Measurements from ENCODE around the gene COG3. TPM values are rescaled to one million over a fixed set of nuclear protein-coding genes. Genes with fewer than 3 reads are reported as not detected.
A peak's percentile ranks its signal among the peaks of the same experiment; 100 is the strongest.

COG3 gene
- polyA plus RNA-seq, 3 donors, result 12.3 to 25.3 (median 12.9) TPM

GRCh38 chr13:45527699-45528462 is 63.1 kb downstream of the COG3 start:
- H3K27ac ChIP-seq (ENCODE audit: low read depth in 1 of 2, low read length in 2 of 2), result peak overlapping the region in 1 of 2 donors; percentile 4
- H2AFZ ChIP-seq (ENCODE audit: insufficient read depth, low read depth, low read length, poor library complexity, severe bottlenecking), result no peak overlapping the region
- no peak for DNase-seq
- H3K4me1 Mint-ChIP-seq, result no peaks in the 10 kb centered on the region
- H3K27me3 ChIP-seq (ENCODE audit: control insufficient read depth in 2 of 2, insufficient read depth in 2 of 2, low read length in 2 of 2), result no peaks in the 10 kb centered on the region
- no peak overlapping the region for H3K9ac ChIP-seq (ENCODE audit: insufficient read depth, low read length, poor library complexity, severe bottlenecking)
- peaks cover 80 to 88% of the 10 kb centered on the region in 2 donors for H3K36me3 Mint-ChIP-seq
- no peaks in the 10 kb centered on the region for H3K4me1 ChIP-seq (ENCODE audit: control insufficient read depth in 1 of 2, insufficient read depth in 2 of 2, low read length in 2 of 2)
- H3K36me3 ChIP-seq (replicated peaks in 1 of 2; ENCODE audit: control insufficient read depth in 1 of 2, insufficient read depth in 2 of 2, low read length in 2 of 2), result peaks cover 84 to 96% of the 10 kb centered on the region in 2 donors
- no peak overlapping the region for H3K4me2 ChIP-seq (replicated peaks; ENCODE audit: extremely low read depth, low read length, poor library complexity, severe bottlenecking)
- peak overlapping the region in 1 of 7 donors; percentile 58 for H3K27ac Mint-ChIP-seq
- no peak overlapping the region for H3K4me3 ChIP-seq (replicated peaks in 1 of 3; ENCODE audit: low read depth in 2 of 3, low read length in 3 of 3)
- 94% methylated on average over 2 of the region's 6 CpGs for whole genome bisulfite sequencing (ENCODE audit: insufficient coverage)
- no peaks in the 10 kb centered on the region for H3K9me3 ChIP-seq (replicated peaks in 1 of 2; ENCODE audit: control insufficient read depth in 1 of 2, insufficient read depth in 1 of 2, low read length in 2 of 2)
- no peak for TF ChIP-seq CTCF (IDR thresholded peaks at IDR 0.05)
- H4K20me1 ChIP-seq (ENCODE audit: insufficient read depth, low read length), result no peaks in the 10 kb centered on the region
- H3K9me3 Mint-ChIP-seq, result no peaks in the 10 kb centered on the region
- H3K4me3 Mint-ChIP-seq, result no peak overlapping the region
- H3K79me2 ChIP-seq (ENCODE audit: insufficient read depth, low read length), result no peaks in the 10 kb centered on the region
- intact Hi-C loops (cut with micrococcal nuclease), result no loop called here
- no peaks in the 10 kb centered on the region for H3K27me3 Mint-ChIP-seq (ENCODE audit: low read depth in 3 of 3)

- intact Hi-C loops (cut with micrococcal nuclease), result no loop called here
- no peak overlapping the region for H3K4me3 Mint-ChIP-seq
- peaks cover 85 to 92% of the 10 kb centered on the region in 2 donors for H3K36me3 Mint-ChIP-seq
- H4K20me1 ChIP-seq (ENCODE audit: insufficient read depth, low read length), result no peaks in the 10 kb centered on the region
- DNase-seq, result no peak
- no peak overlapping the region for H3K27ac Mint-ChIP-seq
- no peak overlapping the region for H2AFZ ChIP-seq (ENCODE audit: insufficient read depth, low read depth, low read length, poor library complexity, severe bottlenecking)
- no peak for TF ChIP-seq CTCF (IDR thresholded peaks at IDR 0.05)
- H3K4me1 Mint-ChIP-seq, result no peaks in the 10 kb centered on the region
- no peaks in the 10 kb centered on the region for H3K4me1 ChIP-seq (ENCODE audit: control insufficient read depth in 1 of 2, insufficient read depth in 2 of 2, low read length in 2 of 2)
- WGBS (ENCODE audit: insufficient coverage), result no CpG with 5 or more reads among the region's 3 CpGs
- H3K27ac ChIP-seq (ENCODE audit: low read depth in 1 of 2, low read length in 2 of 2), result no peak overlapping the region
- H3K79me2 ChIP-seq (ENCODE audit: insufficient read depth, low read length), result no peaks in the 10 kb centered on the region
- H3K4me3 ChIP-seq (replicated peaks in 1 of 3; ENCODE audit: low read depth in 2 of 3, low read length in 3 of 3), result no peak overlapping the region
- H3K27me3 ChIP-seq (ENCODE audit: control insufficient read depth in 2 of 2, insufficient read depth in 2 of 2, low read length in 2 of 2), result no peaks in the 10 kb centered on the region
- H3K9ac ChIP-seq (ENCODE audit: insufficient read depth, low read length, poor library complexity, severe bottlenecking), result no peak overlapping the region
- H3K27me3 Mint-ChIP-seq (ENCODE audit: low read depth in 3 of 3), result no peaks in the 10 kb centered on the region
- H3K9me3 ChIP-seq (replicated peaks in 1 of 2; ENCODE audit: control insufficient read depth in 1 of 2, insufficient read depth in 1 of 2, low read length in 2 of 2), result no peaks in the 10 kb centered on the region
- no peak overlapping the region for H3K4me2 ChIP-seq (replicated peaks; ENCODE audit: extremely low read depth, low read length, poor library complexity, severe bottlenecking)
- no peaks in the 10 kb centered on the region for H3K9me3 Mint-ChIP-seq
- peaks cover 88 to 96% of the 10 kb centered on the region in 2 donors for H3K36me3 ChIP-seq (replicated peaks in 1 of 2; ENCODE audit: control insufficient read depth in 1 of 2, insufficient read depth in 2 of 2, low read length in 2 of 2)
Observed at GRCh38 chr13:45529758-45530157, 65.0 kb downstream of the COG3 start.

Measured in CD14-positive monocyte (primary cell).